WI38 (cell line): ENCODE data around the gene TOR1AIP1.
A peak's percentile ranks its signal among the peaks of the same experiment; 100 is the strongest.
"Not testable (repeated sequence)": the region's sequence is repeated elsewhere in the genome, so short reads cannot be mapped to it uniquely, and the experiment has no call there.

Experiments used
- H3K4me3 ChIP-seq: 2 replicates; pipeline ENCODE4 v1.5.1; 2011; ENCODE audit warnings: low read depth, mild to moderate bottlenecking, control low read depth, low read length
- TF ChIP-seq, protein P1 (sequence below): IDR thresholded peaks from 2 replicates; pipeline ENCODE4 v1.5.1; 2012; ENCODE audit warnings: low read depth, mild to moderate bottlenecking, control low read depth, low read length

TOR1AIP1 gene

DNA sequence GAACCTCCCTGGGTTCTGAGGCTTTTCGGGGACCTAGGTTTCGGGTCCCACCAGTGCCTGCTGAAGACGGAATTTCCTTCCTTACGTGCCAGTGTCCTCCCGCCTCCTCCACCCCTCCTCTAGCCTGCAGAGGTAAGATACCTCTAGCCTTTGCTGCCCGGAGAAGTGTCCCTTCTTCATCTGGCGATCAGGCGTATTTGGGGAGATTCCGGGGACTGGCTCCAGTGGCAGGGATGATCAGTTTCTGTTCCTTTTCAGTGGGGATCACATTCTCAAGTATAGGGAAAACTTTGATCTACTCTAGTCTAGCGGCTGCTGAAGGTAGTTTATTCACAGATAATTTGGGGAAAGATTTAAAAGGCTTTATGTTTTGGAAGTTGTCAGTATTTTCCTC, 73.2 kb downstream of the TOR1AIP1 start:
- peak overlapping the region; percentile 94 for H3K4me3 ChIP-seq
- TF ChIP-seq, protein P1, sequence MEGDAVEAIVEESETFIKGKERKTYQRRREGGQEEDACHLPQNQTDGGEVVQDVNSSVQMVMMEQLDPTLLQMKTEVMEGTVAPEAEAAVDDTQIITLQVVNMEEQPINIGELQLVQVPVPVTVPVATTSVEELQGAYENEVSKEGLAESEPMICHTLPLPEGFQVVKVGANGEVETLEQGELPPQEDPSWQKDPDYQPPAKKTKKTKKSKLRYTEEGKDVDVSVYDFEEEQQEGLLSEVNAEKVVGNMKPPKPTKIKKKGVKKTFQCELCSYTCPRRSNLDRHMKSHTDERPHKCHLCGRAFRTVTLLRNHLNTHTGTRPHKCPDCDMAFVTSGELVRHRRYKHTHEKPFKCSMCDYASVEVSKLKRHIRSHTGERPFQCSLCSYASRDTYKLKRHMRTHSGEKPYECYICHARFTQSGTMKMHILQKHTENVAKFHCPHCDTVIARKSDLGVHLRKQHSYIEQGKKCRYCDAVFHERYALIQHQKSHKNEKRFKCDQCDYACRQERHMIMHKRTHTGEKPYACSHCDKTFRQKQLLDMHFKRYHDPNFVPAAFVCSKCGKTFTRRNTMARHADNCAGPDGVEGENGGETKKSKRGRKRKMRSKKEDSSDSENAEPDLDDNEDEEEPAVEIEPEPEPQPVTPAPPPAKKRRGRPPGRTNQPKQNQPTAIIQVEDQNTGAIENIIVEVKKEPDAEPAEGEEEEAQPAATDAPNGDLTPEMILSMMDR = no peak

DNA sequence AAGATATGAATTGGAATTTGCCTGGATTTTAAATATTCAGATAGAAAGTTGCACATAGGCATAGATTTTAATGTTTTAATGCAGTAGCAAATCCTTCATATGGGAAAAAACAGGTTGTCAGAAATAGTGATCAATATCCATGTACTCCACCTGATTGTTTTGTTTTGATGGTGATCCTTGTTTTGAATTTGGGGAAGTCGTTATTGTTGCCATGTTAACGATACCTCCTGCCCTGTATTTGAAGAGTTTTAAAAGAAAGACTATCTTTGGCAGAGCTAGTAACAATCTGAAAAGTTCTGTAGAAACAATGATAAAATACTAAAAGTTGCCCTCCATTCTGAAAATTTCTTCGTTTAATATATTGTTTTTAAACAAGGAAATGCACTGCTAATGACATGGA, 73.6 kb downstream of the TOR1AIP1 start:
- TF ChIP-seq, protein P1 = no peak
- H3K4me3 ChIP-seq = peak overlapping the region; percentile 94

DNA sequence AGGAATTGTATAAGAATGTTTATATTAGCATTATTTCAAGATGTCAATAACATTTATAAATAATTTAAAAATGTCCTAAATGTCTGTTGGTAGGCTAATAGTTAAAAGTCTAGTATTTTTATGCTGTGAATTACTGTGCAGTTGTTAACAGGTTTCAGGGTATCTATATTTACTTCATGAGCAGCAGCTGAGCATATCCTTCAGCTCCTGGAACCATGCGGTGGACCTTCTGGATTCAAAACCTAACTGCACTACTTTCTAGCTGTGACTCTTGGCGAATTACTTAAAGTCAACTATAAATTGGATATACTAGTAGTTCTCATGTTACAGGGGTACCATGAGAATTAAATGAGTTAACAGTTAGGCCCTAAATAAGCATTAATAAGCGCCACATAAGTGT, 76.3 kb downstream of the TOR1AIP1 start:
- TF ChIP-seq, protein P1 = no peak
- no peak overlapping the region for H3K4me3 ChIP-seq

DNA sequence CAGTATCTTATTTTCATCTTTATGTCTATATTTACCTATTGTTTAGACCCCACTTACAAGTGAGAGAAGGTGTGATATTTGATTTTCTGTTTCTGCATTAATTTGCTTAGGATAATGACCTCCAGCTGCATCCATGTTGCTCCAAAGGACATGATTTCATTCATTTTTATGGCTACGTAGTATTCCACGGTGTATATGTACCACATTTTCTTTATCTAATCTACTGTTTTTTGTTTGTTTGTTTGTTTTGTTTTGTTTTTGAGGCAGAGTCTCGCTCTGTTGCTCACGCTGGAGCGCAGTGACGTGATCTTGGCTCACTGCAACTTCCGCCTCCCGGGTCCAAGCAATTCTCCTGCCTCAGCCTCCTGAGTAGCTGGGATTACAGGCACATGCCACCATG, 80.1 kb downstream of the TOR1AIP1 start:
- H3K4me3 ChIP-seq = not testable (repeated sequence)

DNA sequence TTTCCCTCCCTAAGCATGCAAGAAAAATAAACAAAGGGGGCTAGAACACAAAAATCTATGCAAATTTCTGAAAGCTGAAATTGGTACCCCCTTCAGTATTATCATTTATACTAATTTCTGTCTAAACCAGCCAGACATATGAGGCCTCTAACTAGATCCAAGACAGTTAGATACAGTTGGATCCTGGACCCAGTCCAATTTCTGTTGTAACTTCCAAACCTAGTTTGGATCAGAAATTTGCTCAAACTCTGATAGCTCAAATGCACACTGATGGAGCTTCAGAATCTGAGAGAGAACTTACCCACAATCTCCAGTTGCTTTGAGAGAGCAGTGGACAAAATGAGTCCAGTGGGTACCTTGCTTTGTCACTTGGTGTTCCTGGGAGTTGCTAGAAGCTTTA, 84.5 kb downstream of the TOR1AIP1 start:
- TF ChIP-seq, protein P1 = no peak
- H3K4me3 ChIP-seq = no peak overlapping the region

DNA sequence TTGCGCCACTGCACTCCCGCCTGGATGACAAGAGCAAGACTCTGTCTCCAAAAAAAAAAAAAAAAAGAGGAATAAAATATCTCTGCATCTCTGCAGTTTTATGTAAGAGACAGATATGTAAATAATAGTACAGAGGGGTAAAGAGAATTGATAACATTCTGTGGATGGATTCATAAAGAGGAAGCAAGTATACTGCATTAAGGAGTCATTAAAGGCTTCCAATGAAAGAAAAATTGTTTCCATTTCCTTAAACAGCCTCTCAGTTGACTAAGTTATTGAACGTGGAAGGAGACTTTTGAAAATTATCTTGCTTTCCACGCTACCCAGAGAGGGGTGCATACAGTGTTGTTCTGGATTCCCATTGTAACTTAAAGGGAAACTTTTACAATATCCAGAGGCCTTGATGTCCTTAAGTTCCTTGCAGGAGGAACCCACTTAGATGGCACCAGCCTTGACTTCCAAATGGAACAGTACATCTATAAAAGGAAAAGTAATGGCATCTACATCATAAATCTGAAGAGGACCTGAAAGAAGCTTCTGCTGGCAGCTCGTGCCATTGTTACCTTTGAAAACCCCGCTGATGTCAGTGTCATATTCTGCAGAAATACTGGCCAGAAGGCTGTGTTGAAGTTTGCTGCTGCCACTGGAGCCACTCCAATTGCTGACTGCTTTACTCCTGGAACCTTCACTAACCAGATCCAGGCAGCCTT, 86.4 kb downstream of the TOR1AIP1 start:
- no peak overlapping the region for H3K4me3 ChIP-seq
- TF ChIP-seq, protein P1 = no peak

DNA sequence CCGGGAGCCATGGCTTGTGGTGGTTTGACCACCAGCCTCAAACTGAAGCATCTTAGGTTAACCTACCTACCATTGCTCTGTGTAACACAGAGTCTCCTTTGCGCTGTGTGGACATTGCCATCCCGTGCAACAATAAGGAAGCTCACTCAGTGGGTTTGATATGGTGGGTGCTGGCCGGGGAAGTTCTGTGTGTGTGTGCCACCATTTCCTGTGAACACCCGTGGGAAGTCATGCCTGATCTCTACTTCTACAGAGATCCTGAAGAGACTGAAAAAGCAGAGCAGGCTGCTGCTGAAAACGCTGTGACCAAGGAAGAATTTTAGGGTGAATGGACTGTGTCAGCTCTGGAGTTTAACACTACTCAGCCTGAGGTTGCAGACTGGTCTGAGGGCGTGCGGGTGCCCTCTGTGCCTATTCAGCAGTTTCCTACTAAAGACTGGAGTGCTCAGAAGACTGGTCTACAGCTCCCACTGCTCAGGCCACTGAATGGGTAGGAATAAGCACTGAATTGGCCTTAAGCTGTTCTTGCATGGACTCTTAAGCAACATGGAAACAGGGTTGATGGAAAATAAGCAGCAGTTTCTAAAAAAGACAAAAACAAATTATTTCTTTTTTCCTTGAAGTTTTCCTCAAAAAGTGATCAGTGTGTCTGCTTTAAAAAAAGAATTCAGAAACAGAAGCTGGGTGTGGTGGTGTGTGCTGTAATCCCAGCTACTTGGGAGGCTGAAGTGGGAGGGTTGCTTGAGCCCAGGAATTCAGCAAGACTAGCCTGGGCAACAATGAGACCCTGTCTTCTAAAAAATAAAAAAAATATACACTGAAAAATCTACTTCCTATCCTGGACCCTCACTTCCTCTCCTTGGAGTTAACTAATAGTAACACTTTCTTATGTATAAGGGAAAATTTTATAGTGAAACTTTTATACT, 87.2 kb downstream of the TOR1AIP1 start:
- TF ChIP-seq, protein P1 = no peak
- H3K4me3 ChIP-seq = no peak overlapping the region
